Karpas-422 (cell line): Measurements from ENCODE around the gene COL5A1. TPM values are rescaled to one million over a fixed set of nuclear protein-coding genes. Genes with fewer than 3 reads are reported as not detected.

Source experiments
- DNase-seq: peaks from one replicate; pipeline ENCODE4 v3.0.0-alpha.2; 2015
- H2AFZ ChIP-seq: fragments of 200-600 bp; sonication (generic); 2 replicates; pipeline ENCODE4 v1.6.1; 2014; ENCODE audit warnings: antibody characterized with exemption, low read length, mixed read lengths
- H3K27ac ChIP-seq: fragments of 200-600 bp; sonication (generic); 2 replicates; pipeline ENCODE4 v1.5.1; 2014; ENCODE audit warnings: mild to moderate bottlenecking, low read length, moderate library complexity
- H3K27me3 ChIP-seq: fragments of 200-600 bp; sonication (generic); 2 replicates; pipeline ENCODE4 v1.6.1; 2014; ENCODE audit warnings: low read length, mixed read lengths
- H3K36me3 ChIP-seq: fragments of 200-600 bp; sonication (generic); 2 replicates; pipeline ENCODE4 v1.6.1; 2014; ENCODE audit warnings: low read length, mixed read lengths; ENCODE audit not compliant: insufficient read depth
- H3K4me1 ChIP-seq: fragments of 200-600 bp; sonication (generic); 2 replicates; pipeline ENCODE4 v1.6.1; 2014; ENCODE audit warnings: mild to moderate bottlenecking, low read length, mixed read lengths
- H3K4me2 ChIP-seq: fragments of 200-600 bp; sonication (generic); 2 replicates; pipeline ENCODE4 v1.6.1; 2014; ENCODE audit warnings: low read length, low read depth, mild to moderate bottlenecking; ENCODE audit not compliant: poor library complexity, severe bottlenecking
- H3K4me3 ChIP-seq: fragments of 200-600 bp; sonication (generic); 2 replicates; pipeline ENCODE4 v1.5.1; 2014; ENCODE audit warnings: mild to moderate bottlenecking, antibody characterized with exemption, low read length, mixed read lengths
- H3K79me2 ChIP-seq: fragments of 200-600 bp; sonication (generic); 2 replicates; pipeline ENCODE4 v1.6.1; 2014; ENCODE audit warnings: mild to moderate bottlenecking, low read length, mixed read lengths
- H3K9ac ChIP-seq: fragments of 200-600 bp; sonication (generic); 2 replicates; pipeline ENCODE4 v1.6.0; 2014; ENCODE audit warnings: low read length
- H3K9me2 ChIP-seq: fragments of 200-600 bp; sonication (generic), shearing (Covaris generic); replicated peaks from 2 replicates; pipeline ENCODE4 v1.6.0; 2014; ENCODE audit warnings: mild to moderate bottlenecking, low read length, moderate library complexity; ENCODE audit not compliant: insufficient read depth
- H3K9me3 ChIP-seq: fragments of 300-700, 200-600 bp; sonication (generic); 2 replicates; pipeline ENCODE4 v1.6.1; 2014; ENCODE audit warnings: low read length, mixed read lengths
- H4K20me1 ChIP-seq: fragments of 200-600 bp; sonication (generic); 2 replicates; pipeline ENCODE4 v1.6.1; 2014; ENCODE audit warnings: mild to moderate bottlenecking, antibody characterized with exemption, low read length, low read depth; ENCODE audit not compliant: insufficient read depth
- total RNA-seq: library from RNA; depleted of rRNA; stranded (reverse); fragments of >200 nt; shearing (Covaris generic); gene quantifications from 2 replicates; pipeline ENCODE4 v1.2.3, GENCODE V29; 2014; ENCODE audit warnings: low replicate concordance

The COL5A1 gene
- total RNA-seq, 1 experiment from 2014 or later, result not detected

DNA sequence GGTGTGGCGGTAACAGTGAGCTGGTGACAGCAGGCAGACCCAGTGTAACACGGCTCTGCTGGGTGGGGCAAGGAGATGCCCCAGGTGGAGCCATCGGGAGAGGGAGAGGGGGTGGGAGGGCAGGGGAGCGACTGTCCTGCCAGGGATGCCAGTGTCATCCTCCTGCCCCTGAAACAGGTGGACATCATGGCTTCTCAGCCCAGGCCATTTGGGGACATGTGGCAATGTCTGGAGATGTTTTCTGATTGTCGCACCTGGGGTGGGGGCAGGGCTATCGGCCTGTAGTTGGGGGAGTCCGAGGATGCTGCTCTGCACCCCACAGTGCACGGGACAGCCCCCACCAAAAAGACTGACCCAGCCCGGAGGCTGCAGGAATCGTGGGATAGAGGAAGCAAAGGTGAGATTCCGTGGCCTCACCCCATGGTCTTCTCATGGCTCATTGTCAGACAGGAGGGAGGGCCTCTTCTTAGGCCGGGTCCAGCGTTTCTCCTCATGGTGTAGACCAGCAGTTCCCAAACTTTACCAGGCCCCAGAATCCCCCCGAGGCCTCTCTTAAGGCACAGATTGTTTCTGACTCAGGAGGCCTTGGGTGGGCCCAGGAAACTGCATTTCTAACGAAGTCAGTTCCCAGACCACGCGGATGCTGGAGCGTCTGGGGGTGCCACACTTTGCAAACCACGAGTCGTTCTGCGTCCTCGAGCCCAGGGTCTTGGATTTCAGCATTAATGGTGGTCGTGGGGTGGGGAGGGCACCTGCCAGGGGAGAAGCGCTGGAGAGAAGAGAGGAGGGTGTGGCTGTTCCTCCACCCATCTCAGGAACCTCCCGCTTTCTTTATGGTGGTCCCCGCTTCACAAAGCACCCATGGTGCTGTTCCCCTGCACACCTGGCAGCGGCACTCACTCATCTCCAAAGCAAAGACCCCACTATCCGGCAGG is 11.0 kb downstream of the COL5A1 start:
- H3K79me2 ChIP-seq, result no peaks in the 10 kb centered on the region
- H3K9me3 ChIP-seq, result no peaks in the 10 kb centered on the region
- no peak overlapping the region for H2AFZ ChIP-seq
- H3K4me1 ChIP-seq, result no peaks in the 10 kb centered on the region
- peak; percentile 11 for DNase-seq
- no peaks in the 10 kb centered on the region for H3K9me2 ChIP-seq
- H3K27ac ChIP-seq, result no peak overlapping the region
- H3K9ac ChIP-seq, result no peak overlapping the region
- no peaks in the 10 kb centered on the region for H3K27me3 ChIP-seq
- no peak overlapping the region for H3K4me3 ChIP-seq
- H4K20me1 ChIP-seq, result no peaks in the 10 kb centered on the region
- H3K36me3 ChIP-seq, result no peaks in the 10 kb centered on the region
- no peak overlapping the region for H3K4me2 ChIP-seq

DNA sequence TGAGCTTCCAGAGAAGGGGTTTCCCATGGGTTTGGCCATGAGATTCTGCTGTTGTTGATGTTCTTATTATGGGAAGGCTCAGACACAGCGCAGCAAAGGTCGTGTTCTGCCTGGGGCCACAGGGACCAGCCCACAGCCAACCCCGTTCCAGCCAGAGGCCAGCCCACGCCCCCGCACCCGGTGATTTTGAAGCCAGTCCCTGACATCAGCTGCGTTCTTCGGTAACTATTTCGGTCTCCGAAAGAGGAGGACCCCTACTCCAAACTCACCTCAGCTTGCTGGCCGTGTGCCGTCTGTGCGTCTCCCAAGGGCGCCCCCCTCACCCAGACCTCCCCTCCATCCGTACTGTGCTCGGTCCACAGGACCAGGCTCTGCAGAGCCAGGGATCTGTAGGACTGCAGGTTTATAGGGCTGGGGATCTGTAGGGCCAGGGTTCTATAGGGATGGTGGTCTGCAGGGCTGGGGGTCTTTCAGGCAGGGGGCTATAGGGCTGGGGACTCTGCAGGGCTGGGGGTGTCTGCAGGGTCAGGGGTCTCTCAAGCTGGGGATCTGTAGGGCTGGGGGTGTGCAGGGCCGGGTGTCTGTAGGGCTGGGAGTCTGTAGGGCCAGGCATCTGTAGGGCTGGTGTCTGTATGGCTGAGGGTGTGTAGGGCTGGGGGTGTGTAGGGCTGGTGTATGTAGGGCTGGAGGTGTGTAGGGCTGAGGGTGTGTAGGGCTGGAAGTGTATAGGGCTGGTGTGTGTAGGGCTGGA is 11.8 kb downstream of the COL5A1 start:
- Histone ChIP-seq H4K20me1 (no peaks in the 10 kb centered on the region), H3K9me2 (no peaks in the 10 kb centered on the region), H3K27me3 (no peaks in the 10 kb centered on the region), H3K4me3 (no peak overlapping the region), H3K27ac (no peak overlapping the region), H3K9me3 (no peaks in the 10 kb centered on the region), H3K4me1 (no peaks in the 10 kb centered on the region), H2AFZ (no peak overlapping the region), H3K9ac (no peak overlapping the region), H3K36me3 (no peaks in the 10 kb centered on the region), H3K4me2 (no peak overlapping the region), H3K79me2 (no peaks in the 10 kb centered on the region)
- DNase-seq, result peak; percentile 17

- H3K27me3 ChIP-seq, result no peaks in the 10 kb centered on the region
- no peak overlapping the region for H3K4me2 ChIP-seq
- no peaks in the 10 kb centered on the region for H3K9me2 ChIP-seq
- DNase-seq, result peak; percentile 43
- H3K79me2 ChIP-seq, result no peaks in the 10 kb centered on the region
- no peaks in the 10 kb centered on the region for H3K4me1 ChIP-seq
- no peak overlapping the region for H3K9ac ChIP-seq
- H3K27ac ChIP-seq, result no peak overlapping the region
- no peaks in the 10 kb centered on the region for H4K20me1 ChIP-seq
- H3K9me3 ChIP-seq, result peaks cover under 1% of the 10 kb centered on the region; the same call in 1 of the 2 replicates
- H2AFZ ChIP-seq, result no peak overlapping the region
- H3K4me3 ChIP-seq, result no peak overlapping the region
- H3K36me3 ChIP-seq, result no peaks in the 10 kb centered on the region
Measured at GRCh38 chr9:134655101-134655500, 13.5 kb downstream of the COL5A1 start.

DNA sequence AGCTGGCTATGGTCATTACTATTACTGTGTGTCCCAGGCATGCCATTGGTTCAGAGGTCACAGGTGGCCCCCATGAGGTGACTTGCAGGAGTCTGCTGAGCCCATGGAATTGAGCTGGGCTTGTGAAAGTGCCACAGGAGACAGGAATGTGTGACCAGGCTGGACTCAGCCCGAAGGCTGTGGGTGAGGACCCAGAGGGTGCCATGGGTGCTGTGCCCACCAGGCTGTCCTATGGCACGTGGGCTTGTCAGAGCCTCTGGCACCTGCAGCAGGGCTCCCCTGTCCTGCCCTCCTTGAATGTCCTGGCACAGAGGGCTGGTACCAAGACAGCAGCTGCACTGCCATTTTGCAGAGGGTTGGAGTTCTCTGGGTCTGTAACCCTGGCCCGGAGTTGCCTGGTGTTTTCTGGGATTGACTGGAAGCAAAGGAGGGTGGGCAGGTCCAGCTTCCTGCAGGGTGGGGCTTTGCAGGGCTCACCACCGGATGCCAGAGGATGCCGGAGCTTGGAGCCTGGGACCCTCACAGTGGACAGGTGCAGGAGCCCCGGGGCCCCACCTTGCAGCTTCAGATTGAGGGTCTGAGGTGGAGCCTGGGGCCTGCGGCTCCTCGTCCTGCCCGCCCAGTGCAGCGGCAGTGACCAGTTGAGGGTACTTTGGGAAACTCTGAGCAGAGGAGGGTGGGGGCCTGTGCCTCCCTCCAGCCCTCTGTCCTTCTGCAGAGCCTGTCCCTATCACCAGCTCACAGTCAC is 14.2 kb downstream of the COL5A1 start:
- H3K4me1 ChIP-seq, result no peaks in the 10 kb centered on the region
- no peak overlapping the region for H3K4me3 ChIP-seq
- H3K27ac ChIP-seq, result no peak overlapping the region
- no peak for DNase-seq
- H2AFZ ChIP-seq, result no peak overlapping the region
- no peaks in the 10 kb centered on the region for H3K79me2 ChIP-seq
- H3K9me3 ChIP-seq, result peaks cover 8% of the 10 kb centered on the region
- no peaks in the 10 kb centered on the region for H3K27me3 ChIP-seq
- H4K20me1 ChIP-seq, result no peaks in the 10 kb centered on the region
- H3K9me2 ChIP-seq, result no peaks in the 10 kb centered on the region
- H3K9ac ChIP-seq, result no peak overlapping the region
- H3K4me2 ChIP-seq, result no peak overlapping the region
- H3K36me3 ChIP-seq, result no peaks in the 10 kb centered on the region

DNA sequence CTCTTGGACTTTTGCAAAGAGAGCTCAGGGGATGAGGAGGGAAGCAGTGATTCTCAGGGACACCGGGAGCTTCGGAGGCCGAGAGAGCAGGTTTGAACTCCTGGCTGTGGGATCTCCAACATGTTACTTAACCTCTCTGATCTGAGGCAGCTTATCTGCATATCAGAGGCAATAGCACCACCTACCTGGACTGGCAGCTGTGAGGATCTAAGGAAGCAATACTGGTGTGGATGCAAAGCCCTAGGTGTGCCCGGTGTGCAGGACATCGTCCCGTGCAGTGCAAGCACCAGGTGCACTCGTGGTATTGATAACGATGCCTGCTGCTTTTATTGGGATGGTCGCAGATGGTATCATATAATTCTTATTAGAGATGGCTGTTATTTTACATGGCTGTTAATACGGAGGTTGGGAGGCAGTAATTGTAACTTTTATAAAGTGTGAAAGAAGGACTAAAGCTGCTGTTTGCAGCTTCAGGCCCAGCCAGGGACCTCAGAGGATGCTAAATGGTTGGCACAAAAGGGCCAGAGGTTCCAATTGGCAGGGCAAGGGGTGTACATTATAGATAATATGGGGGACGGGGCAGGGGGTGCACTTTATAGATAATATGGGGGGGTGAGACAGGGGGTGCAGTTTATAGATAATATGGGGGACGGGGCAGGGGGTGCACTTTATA is 14.9 kb downstream of the COL5A1 start:
- Histone ChIP-seq H3K27me3 (no peaks in the 10 kb centered on the region), H3K27ac (no peak overlapping the region), H3K4me1 (no peaks in the 10 kb centered on the region), H3K4me2 (no peak overlapping the region), H4K20me1 (no peaks in the 10 kb centered on the region), H3K9me2 (no peaks in the 10 kb centered on the region), H2AFZ (no peak overlapping the region), H3K4me3 (no peak overlapping the region), H3K79me2 (no peaks in the 10 kb centered on the region), H3K9me3 (peaks cover 13% of the 10 kb centered on the region), H3K9ac (no peak overlapping the region), H3K36me3 (no peaks in the 10 kb centered on the region)
- peak; percentile 55 for DNase-seq

- no peak overlapping the region for H3K4me3 ChIP-seq
- no peaks in the 10 kb centered on the region for H3K36me3 ChIP-seq
- H3K4me2 ChIP-seq, result no peak overlapping the region
- peaks cover 13% of the 10 kb centered on the region for H3K9me3 ChIP-seq
- no peaks in the 10 kb centered on the region for H3K4me1 ChIP-seq
- no peaks in the 10 kb centered on the region for H3K27me3 ChIP-seq
- H3K27ac ChIP-seq, result no peak overlapping the region
- H3K9ac ChIP-seq, result no peak overlapping the region
- no peak overlapping the region for H2AFZ ChIP-seq
- no peaks in the 10 kb centered on the region for H3K9me2 ChIP-seq
- no peaks in the 10 kb centered on the region for H3K79me2 ChIP-seq
- H4K20me1 ChIP-seq, result no peaks in the 10 kb centered on the region
- peak; percentile 33 for DNase-seq
Measured at GRCh38 chr9:134657666-134658377, 16.2 kb downstream of the COL5A1 start.

- no peak overlapping the region for H3K4me3 ChIP-seq
- H4K20me1 ChIP-seq, result no peaks in the 10 kb centered on the region
- H3K9me2 ChIP-seq, result no peaks in the 10 kb centered on the region
- no peak overlapping the region for H3K9ac ChIP-seq
- no peaks in the 10 kb centered on the region for H3K27me3 ChIP-seq
- no peaks in the 10 kb centered on the region for H3K36me3 ChIP-seq
- no peaks in the 10 kb centered on the region for H3K79me2 ChIP-seq
- H2AFZ ChIP-seq, result no peak overlapping the region
- peaks cover 13% of the 10 kb centered on the region for H3K9me3 ChIP-seq
- H3K27ac ChIP-seq, result no peak overlapping the region
- no peak overlapping the region for H3K4me2 ChIP-seq
- no peak for DNase-seq
- H3K4me1 ChIP-seq, result no peaks in the 10 kb centered on the region
Measured at GRCh38 chr9:134658378-134658955, 16.9 kb downstream of the COL5A1 start.
